IMR-90 (cell line): Measurements from ENCODE around the gene CERKL. TPM values are rescaled to one million over a fixed set of nuclear protein-coding genes. Genes with fewer than 3 reads are reported as not detected.

Experiments
- ATAC-seq: fragments of 200-7000 bp; cut with Tn5 transposase; 2 replicates; pipeline ENCODE4 v1.9.1; 2020; ENCODE audit warnings: low read depth, mild to moderate bottlenecking, moderate library complexity
- BruUV-seq: library from RNA; stranded (reverse); fragments of 400-500 nt; replicated peaks from 2 replicates; lab custom pipeline; 2021; lab: Mats Ljungman, UMichigan
- CTCF ChIA-PET: fragments of 300-600 bp; formaldehyde crosslinking; extraction: SDS; loops from one replicate; lab custom pipeline; 2021; ENCODE audit warnings: antibody characterized with exemption; lab: Yijun Ruan, JAX
- POLR2A ChIA-PET: fragments of 300-600 bp; sonication (Branson Sonifier 250); formaldehyde crosslinking; loops from one replicate; lab custom pipeline; 2022; ENCODE audit warnings: antibody characterized with exemption; ENCODE audit not compliant: unreplicated experiment; lab: Charles Lee
- DNase-seq: peaks from one replicate; pipeline ENCODE4 v3.0.0; 2013
- H2AFZ ChIP-seq: replicated peaks from 2 replicates; pipeline ENCODE3; 2013; ENCODE audit warnings: low read length, mild to moderate bottlenecking; ENCODE audit not compliant: poor library complexity
- H2AK5ac ChIP-seq: 2 replicates; pipeline ENCODE4 v1.6.1; 2013; ENCODE audit warnings: low read depth, low read length, inconsistent platforms
- H2AK9ac ChIP-seq: replicated peaks from 2 replicates; pipeline ENCODE3; 2013; ENCODE audit warnings: mild to moderate bottlenecking, low read depth, low read length, moderate library complexity; ENCODE audit not compliant: poor library complexity
- H2BK120ac ChIP-seq: 2 replicates; pipeline ENCODE4 v1.6.1; 2013; ENCODE audit warnings: low read depth, low read length, inconsistent platforms
- H2BK15ac ChIP-seq: 3 replicates; pipeline ENCODE4 v1.6.1; 2013; ENCODE audit warnings: low read depth, low read length, inconsistent platforms
- H2BK20ac ChIP-seq: 2 replicates; pipeline ENCODE4 v1.6.1; 2013; ENCODE audit warnings: low read depth, mild to moderate bottlenecking, inconsistent platforms, low read length, moderate library complexity
- H2BK5ac ChIP-seq: 2 replicates; pipeline ENCODE4 v1.6.1; 2013; ENCODE audit warnings: mild to moderate bottlenecking, low read depth, low read length, inconsistent platforms; ENCODE audit not compliant: poor library complexity, severe bottlenecking
- H3K14ac ChIP-seq: replicated peaks from 2 replicates; pipeline ENCODE4 v1.6.1; 2013; ENCODE audit warnings: low read depth, low read length, inconsistent platforms
- H3K18ac ChIP-seq: 2 replicates; pipeline ENCODE4 v1.6.1; 2013; ENCODE audit warnings: low read depth, low read length, control low read depth
- H3K23ac ChIP-seq: 2 replicates; pipeline ENCODE4 v1.6.1; 2013; ENCODE audit warnings: low read depth, low read length, inconsistent platforms
- H3K27ac ChIP-seq: 2 replicates; pipeline ENCODE4 v1.5.1; 2013; ENCODE audit warnings: mild to moderate bottlenecking, control low read depth, low read length; ENCODE audit not compliant: insufficient read depth
- H3K27me3 ChIP-seq: 2 replicates; pipeline ENCODE4 v1.6.1; 2013; ENCODE audit warnings: low read length; ENCODE audit not compliant: control insufficient read depth, insufficient read depth
- H3K36me3 ChIP-seq: 2 replicates; pipeline ENCODE4 v1.6.1; 2013; ENCODE audit warnings: low read length, mixed read lengths; ENCODE audit not compliant: control insufficient read depth, insufficient read depth
- H3K4ac ChIP-seq: 2 replicates; pipeline ENCODE4 v1.6.1; 2013; ENCODE audit warnings: low read depth, low read length, inconsistent platforms
- H3K4me1 ChIP-seq: 2 replicates; pipeline ENCODE4 v1.6.1; 2013; ENCODE audit warnings: low read length, mixed read lengths; ENCODE audit not compliant: control insufficient read depth, insufficient read depth
- H3K4me2 ChIP-seq: 2 replicates; pipeline ENCODE4 v1.6.1; 2013; ENCODE audit warnings: low read depth, mild to moderate bottlenecking, control low read depth, low read length, moderate library complexity
- H3K4me3 ChIP-seq: 2 replicates; pipeline ENCODE4 v1.5.1; 2013; ENCODE audit warnings: low read depth, mild to moderate bottlenecking, control low read depth, low read length, moderate library complexity; ENCODE audit not compliant: insufficient read depth
- H3K56ac ChIP-seq: 2 replicates; pipeline ENCODE4 v1.6.1; 2013; ENCODE audit warnings: low read length, inconsistent platforms; ENCODE audit not compliant: insufficient read depth; ENCODE audit errors: extremely low read depth
- H3K79me1 ChIP-seq, 2 experiments: 2 replicates each; pipeline ENCODE4 v1.6.1; 2013; ENCODE audit warnings: low read length in 2 of 2, inconsistent platforms in 1 of 2, low read depth in 1 of 2
- H3K9ac ChIP-seq: 2 replicates; pipeline ENCODE4 v1.6.1; 2013; ENCODE audit warnings: low read depth, low read length, control low read depth
- H3K9me1 ChIP-seq: 2 replicates; pipeline ENCODE4 v1.6.1; 2013; ENCODE audit warnings: low read length, inconsistent platforms; ENCODE audit not compliant: insufficient read depth
- H3K9me3 ChIP-seq: 2 replicates; pipeline ENCODE4 v1.6.1; 2013; ENCODE audit warnings: low read length; ENCODE audit not compliant: control insufficient read depth, insufficient read depth
- H4K20me1 ChIP-seq: 2 replicates; pipeline ENCODE4 v1.6.1; 2013; ENCODE audit warnings: low read length, inconsistent platforms; ENCODE audit not compliant: insufficient read depth
- H4K5ac ChIP-seq: 2 replicates; pipeline ENCODE4 v1.6.1; 2013; ENCODE audit warnings: mild to moderate bottlenecking, low read depth, low read length, control low read depth
- H4K8ac ChIP-seq, 2 experiments: 2 replicates each; pipeline ENCODE4 v1.6.1; 2013; ENCODE audit warnings: low read depth in 2 of 2, low read length in 2 of 2, control low read depth in 1 of 2, inconsistent platforms in 1 of 2
- H4K91ac ChIP-seq: 2 replicates; pipeline ENCODE4 v1.6.1; 2013; ENCODE audit warnings: low read depth, low read length, inconsistent platforms; ENCODE audit not compliant: insufficient read depth
- BHLHE40 ChIP-seq: fragments of 150-350 bp; IDR thresholded peaks from 2 replicates; pipeline ENCODE4 v1.6.1; 2016; ENCODE audit warnings: mild to moderate bottlenecking, low read depth, low read length
- CEBPB ChIP-seq: IDR thresholded peaks from 2 replicates; pipeline ENCODE4 v1.6.1; 2012; ENCODE audit warnings: low read depth, low read length, improper control_type of control experiment
- CHD1 ChIP-seq: IDR thresholded peaks from 2 replicates; pipeline ENCODE4 v1.6.1; 2012; ENCODE audit warnings: low read depth, low read length, improper control_type of control experiment
- FOS ChIP-seq: fragments of 150-350 bp; IDR thresholded peaks from 2 replicates; pipeline ENCODE4 v1.6.1; 2016; ENCODE audit warnings: low read depth, low read length
- MAFK ChIP-seq: IDR thresholded peaks from 2 replicates; pipeline ENCODE4 v1.6.1; 2012; ENCODE audit warnings: low read depth, low read length, improper control_type of control experiment
- MAZ ChIP-seq: IDR thresholded peaks from 2 replicates; pipeline ENCODE4 v1.6.1; 2012; ENCODE audit warnings: low read depth, mild to moderate bottlenecking, low read length, improper control_type of control experiment, moderate library complexity, borderline replicate concordance
- POLR2A ChIP-seq: IDR thresholded peaks from 2 replicates; pipeline ENCODE4 v1.6.1; 2012; ENCODE audit warnings: mild to moderate bottlenecking, low read depth, low read length
- RAD21 ChIP-seq: IDR thresholded peaks from 2 replicates; pipeline ENCODE4 v1.6.1; 2012; ENCODE audit warnings: low read length, improper control_type of control experiment
- RFX5 ChIP-seq: IDR thresholded peaks from 2 replicates; pipeline ENCODE4 v1.8.0; 2012; ENCODE audit warnings: low read depth, mild to moderate bottlenecking, low read length, moderate library complexity
- SMC3 ChIP-seq: fragments of 150-350 bp; IDR thresholded peaks from 2 replicates; pipeline ENCODE4 v1.6.1; 2016; ENCODE audit warnings: low read depth, mild to moderate bottlenecking, antibody characterized with exemption, low read length, moderate library complexity
- dilution Hi-C: fragments of 300-500 bp; cut with HindIII; formaldehyde crosslinking; loops from one replicate; pipeline ENCODE4 v1.14.3; 2018; ENCODE audit warnings: low sequenced_read_pairs; ENCODE audit not compliant: unreplicated experiment
- in situ Hi-C: fragments of 300-500 bp; cut with MboI; formaldehyde crosslinking; loops from 3 replicates; pipeline ENCODE4 v1.14.3; 2019; ENCODE audit warnings: low sequenced_read_pairs, inconsistent platforms, mixed read lengths
- intact Hi-C: fragments of 100-400 bp; cut with micrococcal nuclease; formaldehyde crosslinking; loops from 2 replicates; pipeline ENCODE4 v1.10.0; 2022
- polyA plus RNA-seq, 3 experiments: library from polyadenylated mRNA; depleted of rRNA; stranded (reverse); fragments of >200 nt; gene quantifications; 2 replicates each; pipeline ENCODE4 v1.2.3, GENCODE V29; 2012; ENCODE audit warnings: low replicate concordance in 1 of 3
- total RNA-seq: library from RNA; depleted of rRNA; stranded (reverse); fragments of >200 nt; gene quantifications from 2 replicates; pipeline ENCODE4 v1.2.3, GENCODE V29; 2012
- TF ChIP-seq, protein P1 (sequence below): fragments of 150-350 bp; IDR thresholded peaks from 2 replicates; pipeline ENCODE4 v1.6.1; 2016; ENCODE audit warnings: low read depth, mild to moderate bottlenecking, low read length, moderate library complexity, borderline replicate concordance
- TF ChIP-seq, protein P2 (sequence below): conservative IDR thresholded peaks from 2 replicates; pipeline ENCODE4 v1.5.1; 2012; ENCODE audit warnings: mild to moderate bottlenecking, low read depth, low read length, improper control_type of control experiment

Gene CERKL
- total and polyA plus RNA-seq, 2 of the 4 experiments (the other 2 are of a cell fraction), result under 0.01 TPM; not detected in 1

DNA sequence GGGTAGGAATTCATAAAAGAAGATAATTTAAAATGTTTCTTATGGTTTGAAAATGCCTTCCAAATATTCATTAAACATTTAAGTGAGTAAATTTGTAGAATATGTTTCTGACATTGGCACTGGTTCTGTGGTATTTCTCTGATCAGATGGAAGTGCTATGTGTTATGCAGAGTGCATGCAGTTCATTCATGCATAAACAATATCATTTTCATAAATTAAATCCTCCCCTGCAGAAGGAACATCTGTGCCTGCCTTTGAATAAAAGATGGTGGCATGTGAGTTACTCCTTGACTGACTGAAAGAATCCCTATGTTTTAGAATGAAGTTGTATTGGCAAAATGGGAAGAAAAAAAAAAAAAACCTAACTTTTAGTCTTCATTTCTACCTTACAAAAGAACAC lies 17.6 kb upstream of the CERKL start:
- no peak for ATAC-seq
- Histone ChIP-seq H2BK120ac (no peak overlapping the region), H4K5ac (no peak overlapping the region), H3K4me1 (no peaks in the 10 kb centered on the region), H3K9me1 (no peaks in the 10 kb centered on the region), H3K4me3 (no peak overlapping the region), H3K27ac (no peak overlapping the region), H3K14ac (no peak overlapping the region), H3K18ac (no peak overlapping the region), H3K4ac (no peak overlapping the region), H3K36me3 (no peaks in the 10 kb centered on the region), H2BK15ac (no peak overlapping the region), H3K27me3 (peaks cover 15% of the 10 kb centered on the region), H3K4me2 (no peak overlapping the region), H3K9ac (no peak overlapping the region), H4K91ac (no peak overlapping the region), H2AK5ac (no peak overlapping the region), H2AK9ac (no peak overlapping the region), H3K23ac (no peak overlapping the region), H2BK20ac (no peak overlapping the region), H3K56ac (no peak overlapping the region), H4K8ac (no peak overlapping the region), H3K9me3 (peaks cover 7% of the 10 kb centered on the region), H2BK5ac (no peak overlapping the region), H4K20me1 (no peaks in the 10 kb centered on the region), H3K79me1 (no peaks in the 10 kb centered on the region), H2AFZ (no peak overlapping the region)
- no peak for DNase-seq
- no TSS peak for BruUV-seq
- intact Hi-C loops (no loop called here), in situ Hi-C loops (no loop called here), dilution Hi-C loops (no loop called here)
- ChIA-PET POLR2A (no interaction called here), CTCF (no interaction called here)
- TF ChIP-seq CEBPB (no peak), FOS (no peak), RFX5 (no peak), SMC3 (no peak), MAFK (no peak), RAD21 (no peak), MAZ (no peak), BHLHE40 (no peak), CHD1 (no peak), POLR2A (no peak)
- TF ChIP-seq, protein P1, sequence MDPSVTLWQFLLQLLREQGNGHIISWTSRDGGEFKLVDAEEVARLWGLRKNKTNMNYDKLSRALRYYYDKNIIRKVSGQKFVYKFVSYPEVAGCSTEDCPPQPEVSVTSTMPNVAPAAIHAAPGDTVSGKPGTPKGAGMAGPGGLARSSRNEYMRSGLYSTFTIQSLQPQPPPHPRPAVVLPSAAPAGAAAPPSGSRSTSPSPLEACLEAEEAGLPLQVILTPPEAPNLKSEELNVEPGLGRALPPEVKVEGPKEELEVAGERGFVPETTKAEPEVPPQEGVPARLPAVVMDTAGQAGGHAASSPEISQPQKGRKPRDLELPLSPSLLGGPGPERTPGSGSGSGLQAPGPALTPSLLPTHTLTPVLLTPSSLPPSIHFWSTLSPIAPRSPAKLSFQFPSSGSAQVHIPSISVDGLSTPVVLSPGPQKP, result no peak
- TF ChIP-seq, protein P2, sequence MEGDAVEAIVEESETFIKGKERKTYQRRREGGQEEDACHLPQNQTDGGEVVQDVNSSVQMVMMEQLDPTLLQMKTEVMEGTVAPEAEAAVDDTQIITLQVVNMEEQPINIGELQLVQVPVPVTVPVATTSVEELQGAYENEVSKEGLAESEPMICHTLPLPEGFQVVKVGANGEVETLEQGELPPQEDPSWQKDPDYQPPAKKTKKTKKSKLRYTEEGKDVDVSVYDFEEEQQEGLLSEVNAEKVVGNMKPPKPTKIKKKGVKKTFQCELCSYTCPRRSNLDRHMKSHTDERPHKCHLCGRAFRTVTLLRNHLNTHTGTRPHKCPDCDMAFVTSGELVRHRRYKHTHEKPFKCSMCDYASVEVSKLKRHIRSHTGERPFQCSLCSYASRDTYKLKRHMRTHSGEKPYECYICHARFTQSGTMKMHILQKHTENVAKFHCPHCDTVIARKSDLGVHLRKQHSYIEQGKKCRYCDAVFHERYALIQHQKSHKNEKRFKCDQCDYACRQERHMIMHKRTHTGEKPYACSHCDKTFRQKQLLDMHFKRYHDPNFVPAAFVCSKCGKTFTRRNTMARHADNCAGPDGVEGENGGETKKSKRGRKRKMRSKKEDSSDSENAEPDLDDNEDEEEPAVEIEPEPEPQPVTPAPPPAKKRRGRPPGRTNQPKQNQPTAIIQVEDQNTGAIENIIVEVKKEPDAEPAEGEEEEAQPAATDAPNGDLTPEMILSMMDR, result no peak
